HCT116 (cell line): ENCODE measurements around the gene NEURL3. TPM values are rescaled to one million over a fixed set of nuclear protein-coding genes. Genes with fewer than 3 reads are reported as not detected.

ENCODE experiments used
- ATAC-seq: fragments of 200-7000 bp; cut with Tn5 transposase; 2 replicates; pipeline ENCODE4 v1.9.1; 2020; ENCODE audit warnings: mild to moderate bottlenecking, moderate library complexity
- BruUV-seq: library from RNA; stranded (reverse); fragments of 400-500 nt; replicated peaks from 2 replicates; lab custom pipeline; 2021; lab: Mats Ljungman, UMichigan
- CTCF ChIA-PET: fragments of 300-600 bp; sonication (Branson Sonifier 250); formaldehyde crosslinking; loops from one replicate; lab custom pipeline; 2021; ENCODE audit warnings: antibody characterized with exemption; lab: Charles Lee
- POLR2A ChIA-PET: fragments of 300-600, 350-600 bp; sonication (Branson Sonifier 250); formaldehyde crosslinking; loops from one replicate; lab custom pipeline; 2021; ENCODE audit warnings: antibody characterized with exemption; lab: Charles Lee
- RAD21 ChIA-PET, 2 experiments: fragments of 300-600 bp; sonication (Branson Sonifier 250); formaldehyde crosslinking; loops; one replicate each; lab custom pipeline; 2023; ENCODE audit warnings: low total read pairs in 2 of 2; ENCODE audit not compliant: uncharacterized antibody in 2 of 2, unreplicated experiment in 2 of 2, low non-redundant PET in 1 of 2; lab: Charles Lee
- DNase-seq: peaks from one replicate; pipeline ENCODE4 v3.0.0-alpha.2; 2010; ENCODE audit warnings: low read depth, low spot score
- H2AFZ ChIP-seq: fragments of 200-600 bp; shearing (Covaris generic), sonication (generic); 2 replicates; pipeline ENCODE4 v1.6.1; 2017; ENCODE audit warnings: low read depth, mixed run types, mixed read lengths, antibody characterized with exemption, low read length; ENCODE audit not compliant: poor library complexity, severe bottlenecking
- H3K27ac ChIP-seq: 2 replicates; pipeline ENCODE4 v1.5.1; 2012; ENCODE audit warnings: low read depth, low read length
- H3K27me3 ChIP-seq: fragments of 200-600 bp; sonication (generic); 2 replicates; pipeline ENCODE4 v1.6.1; 2016; ENCODE audit warnings: mixed run types, low read length, mixed read lengths; ENCODE audit not compliant: insufficient read depth
- H3K36me3 ChIP-seq, 2 experiments: fragments of 200-500 bp in 1 of 2; fragments of 200-600 bp in 1 of 2; sonication (Bioruptor generic) in 1 of 2; sonication (generic) in 1 of 2; 2 replicates each; pipeline versions ENCODE4 v1.5.1 to v1.6.1; 2014 to 2016; ENCODE audit warnings: low read length in 2 of 2, inconsistent platforms in 1 of 2, mixed read lengths in 1 of 2, mixed run types in 1 of 2; ENCODE audit not compliant: insufficient read depth in 2 of 2, control insufficient read depth in 1 of 2
- H3K4me1 ChIP-seq, 2 experiments: fragments of 200-600 bp in 1 of 2; sonication (generic) in 1 of 2; 2 replicates each; pipeline versions ENCODE4 v1.5.1 to v1.6.1; 2012 to 2017; ENCODE audit warnings: low read length in 2 of 2, inconsistent platforms in 1 of 2, mild to moderate bottlenecking in 1 of 2, mixed read lengths in 1 of 2, mixed run types in 1 of 2, moderate library complexity in 1 of 2; ENCODE audit not compliant: insufficient read depth in 2 of 2, control insufficient read depth in 1 of 2
- H3K4me2 ChIP-seq: fragments of 200-600 bp; sonication (generic); 2 replicates; pipeline ENCODE4 v1.6.1; 2017; ENCODE audit warnings: mixed run types, low read length, mixed read lengths
- H3K4me3 ChIP-seq, 2 experiments: fragments of 200-600 bp in 1 of 2; sonication (generic) in 1 of 2; replicated peaks in 1 of 2; 2 replicates each; pipeline ENCODE4 v1.5.1; 2011 to 2016; ENCODE audit warnings: low read length in 2 of 2, control low read depth in 1 of 2, low read depth in 1 of 2, mild to moderate bottlenecking in 1 of 2, mixed read lengths in 1 of 2, mixed run types in 1 of 2
- H3K79me2 ChIP-seq: fragments of 200-600 bp; sonication (generic); 2 replicates; pipeline ENCODE4 v1.6.1; 2017; ENCODE audit warnings: mild to moderate bottlenecking, mixed run types, low read length, moderate library complexity, mixed read lengths; ENCODE audit not compliant: insufficient read depth
- H3K9ac ChIP-seq: fragments of 200-600 bp; sonication (generic); 2 replicates; pipeline ENCODE4 v1.6.1; 2016; ENCODE audit warnings: low read length, mixed read lengths
- H3K9me2 ChIP-seq: fragments of 200-600 bp; sonication (generic), shearing (Covaris generic); 2 replicates; pipeline ENCODE4 v1.6.1; 2017; ENCODE audit warnings: mixed run types, mild to moderate bottlenecking, moderate library complexity; ENCODE audit not compliant: insufficient read depth
- H3K9me3 ChIP-seq, 2 experiments: fragments of 200-500 bp in 1 of 2; fragments of 200-600 bp in 1 of 2; sonication (Bioruptor generic) in 1 of 2; sonication (generic) in 1 of 2; 2 replicates each; pipeline ENCODE4 v1.6.1; 2014 to 2017; ENCODE audit warnings: low read length in 2 of 2, mixed read lengths in 2 of 2, inconsistent platforms in 1 of 2, low read depth in 1 of 2, mild to moderate bottlenecking in 1 of 2, mixed run types in 1 of 2, moderate library complexity in 1 of 2; ENCODE audit not compliant: control insufficient read depth in 1 of 2, insufficient read depth in 1 of 2
- H4K20me1 ChIP-seq: fragments of 200-600 bp; sonication (generic), shearing (Covaris generic); 2 replicates; pipeline ENCODE4 v1.6.1; 2017; ENCODE audit warnings: mixed run types, mild to moderate bottlenecking, moderate library complexity; ENCODE audit not compliant: insufficient read depth
- ATF3 ChIP-seq: IDR thresholded peaks from 2 replicates; pipeline ENCODE4 v1.6.1; 2012
- CBX3 ChIP-seq: IDR thresholded peaks from 2 replicates; pipeline ENCODE4 v1.6.1; 2012; ENCODE audit warnings: low read depth
- EZH2 ChIP-seq: fragments of 200-600 bp; sonication (generic); IDR thresholded peaks from 2 replicates; pipeline ENCODE4 v1.6.1; 2017; ENCODE audit warnings: antibody characterized with exemption, mixed run types
- EZH2phosphoT487 ChIP-seq: fragments of 200-600 bp; IDR thresholded peaks from 2 replicates; pipeline ENCODE4 v1.6.1; 2018; ENCODE audit warnings: antibody characterized with exemption, borderline replicate concordance
- FOSL1 ChIP-seq: IDR thresholded peaks from 2 replicates; pipeline ENCODE4 v1.6.1; 2012; ENCODE audit warnings: low read depth
- JUND ChIP-seq: IDR thresholded peaks from 2 replicates; pipeline ENCODE4 v1.6.1; 2012
- MAX ChIP-seq: IDR thresholded peaks from 2 replicates; pipeline ENCODE4 v1.6.1; 2012
- POLR2AphosphoS5 ChIP-seq: IDR thresholded peaks from 2 replicates; pipeline ENCODE4 v1.6.1; 2011; ENCODE audit warnings: mild to moderate bottlenecking, low read depth, low read length, moderate library complexity
- REST ChIP-seq: IDR thresholded peaks from 2 replicates; pipeline ENCODE4 v1.6.1; 2012; ENCODE audit warnings: low read depth
- TCF7L2 ChIP-seq: IDR thresholded peaks from 2 replicates; pipeline ENCODE4 v1.7.0; 2011; ENCODE audit warnings: borderline replicate concordance, inconsistent platforms; ENCODE audit not compliant: insufficient read depth, insufficient read length; ENCODE audit errors: extremely low read depth
- YY1 ChIP-seq: IDR thresholded peaks from 2 replicates; pipeline ENCODE4 v1.6.1; 2011; ENCODE audit warnings: low read length, low read depth, moderate library complexity, mild to moderate bottlenecking; ENCODE audit not compliant: insufficient replicate concordance; ENCODE audit errors: extremely low read depth
- ZBTB33 ChIP-seq: IDR thresholded peaks from 2 replicates; pipeline ENCODE4 v1.6.1; 2011; ENCODE audit warnings: mild to moderate bottlenecking, low read length, moderate library complexity; ENCODE audit not compliant: insufficient replicate concordance; ENCODE audit errors: extremely low read depth
- ZNF274 ChIP-seq: fragments of 200-500 bp; sonication (Bioruptor generic); IDR thresholded peaks from 2 replicates; pipeline ENCODE4 v1.6.1; 2014; ENCODE audit warnings: mild to moderate bottlenecking, low read depth, low read length, inconsistent platforms
- intact Hi-C: fragments of 100-400 bp; cut with micrococcal nuclease; formaldehyde crosslinking; loops from 2 replicates; pipeline ENCODE4 v1.10.0; 2022
- total RNA-seq: library from RNA; stranded (reverse); gene quantifications from one replicate; pipeline ENCODE4 v1.2.1, GENCODE V29; 2021; ENCODE audit not compliant: unreplicated experiment

The NEURL3 gene
- total RNA-seq, 1 experiment from 2014 or later, result not detected

- Histone ChIP-seq H3K9me3 (no peaks in the 10 kb centered on the region), H2AFZ (no peak overlapping the region), H3K27ac (no peak overlapping the region), H3K9ac (no peak overlapping the region), H3K79me2 (no peaks in the 10 kb centered on the region), H3K9me2 (no peaks in the 10 kb centered on the region), H3K4me3 (no peak overlapping the region), H3K36me3 (no peaks in the 10 kb centered on the region), H3K4me2 (no peak overlapping the region), H4K20me1 (no peaks in the 10 kb centered on the region), H3K27me3 (no peaks in the 10 kb centered on the region; the same call in 1 of the 2 replicates), H3K4me1 (peaks cover 5 to 34% of the 10 kb centered on the region in 2 experiments; a peak in 3 of 4 replicates)
- RAD21 ChIA-PET, result interaction anchor here in 1 of 2 experiments (3.0 kb wide), 1 partner anchor 103 kb away, joined by 28 read pairs; no protein-coding TSS in a partner anchor
- intact Hi-C loops, result no loop called here
- no TSS peak for BruUV-seq
- no peak for TF ChIP-seq REST
- no peak for TF ChIP-seq POLR2AphosphoS5
- TF ChIP-seq MAX, result no peak
- TF ChIP-seq EZH2phosphoT487, result no peak
- TF ChIP-seq EZH2, result no peak
- TF ChIP-seq ZNF274, result no peak
- TF ChIP-seq TCF7L2, result no peak
- TF ChIP-seq JUND, result no peak
- TF ChIP-seq YY1, result no peak
- no peak for TF ChIP-seq ZBTB33
- no peak for TF ChIP-seq CBX3
- TF ChIP-seq FOSL1, result no peak
- TF ChIP-seq ATF3, result no peak
- POLR2A ChIA-PET, result interaction anchor here (0.8 kb wide), 1 partner anchor 28 kb away, joined by 3 read pairs; no protein-coding TSS in a partner anchor
- no peak for DNase-seq
- CTCF ChIA-PET, result interaction anchor here (1.4 to 4.4 kb wide), 2 partner anchors 39 to 104 kb away, joined by 4 to 140 read pairs; no protein-coding TSS in a partner anchor
- ATAC-seq, result no peak
These were observed 5.9 kb upstream of the NEURL3 start for GRCh38 chr2:96510931-96511595.
